NCI-H1105 treated with DMSO at 0.1 percent for 48 hours (cell line): ENCODE results near the gene SLX9.
A peak's percentile ranks its signal among the peaks of the same experiment; 100 is the strongest.

Experiments used
- DNase-seq: peaks from one replicate; lab custom pipeline; 2025; lab: John Stamatoyannopoulos, UW

SLX9 gene

GRCh38 chr21:44939532-44940115 lies at the start of gene SLX9:
SLX9 (plus strand) TSS chr21:44940029; CDS start chr21:44940058, 29 bp downstream.
- peak; percentile 74 for DNase-seq

DNA sequence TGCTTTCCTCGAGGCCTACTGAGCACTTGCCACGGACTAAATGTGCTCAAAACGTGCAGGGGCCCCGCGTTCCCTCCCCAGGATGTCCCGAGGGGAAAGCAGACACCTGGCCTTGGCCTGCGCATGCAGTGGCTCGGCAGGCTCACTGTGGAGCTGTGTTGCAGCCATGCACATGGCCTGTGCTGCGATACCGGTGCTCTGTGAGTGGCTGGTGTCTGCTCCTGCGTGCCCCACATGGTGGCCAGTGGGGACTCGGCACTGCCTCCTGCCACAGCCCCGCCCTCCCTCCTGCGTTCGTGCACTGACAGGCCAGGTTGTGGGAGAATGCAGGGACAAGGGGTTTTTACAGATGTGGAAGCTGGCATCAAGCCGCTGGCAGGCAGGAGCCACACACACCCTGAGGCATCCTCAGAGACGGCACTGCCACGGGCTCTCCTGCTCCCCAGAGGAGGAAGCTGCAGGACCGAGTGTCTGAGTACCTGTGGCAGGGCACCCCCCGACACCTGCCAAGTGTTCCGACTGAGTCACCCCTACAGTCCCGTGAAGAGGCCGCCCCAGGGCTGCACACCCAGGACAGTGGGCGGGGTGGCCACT lies 49.4 kb upstream of the SLX9 start:
- no peak for DNase-seq

DNA sequence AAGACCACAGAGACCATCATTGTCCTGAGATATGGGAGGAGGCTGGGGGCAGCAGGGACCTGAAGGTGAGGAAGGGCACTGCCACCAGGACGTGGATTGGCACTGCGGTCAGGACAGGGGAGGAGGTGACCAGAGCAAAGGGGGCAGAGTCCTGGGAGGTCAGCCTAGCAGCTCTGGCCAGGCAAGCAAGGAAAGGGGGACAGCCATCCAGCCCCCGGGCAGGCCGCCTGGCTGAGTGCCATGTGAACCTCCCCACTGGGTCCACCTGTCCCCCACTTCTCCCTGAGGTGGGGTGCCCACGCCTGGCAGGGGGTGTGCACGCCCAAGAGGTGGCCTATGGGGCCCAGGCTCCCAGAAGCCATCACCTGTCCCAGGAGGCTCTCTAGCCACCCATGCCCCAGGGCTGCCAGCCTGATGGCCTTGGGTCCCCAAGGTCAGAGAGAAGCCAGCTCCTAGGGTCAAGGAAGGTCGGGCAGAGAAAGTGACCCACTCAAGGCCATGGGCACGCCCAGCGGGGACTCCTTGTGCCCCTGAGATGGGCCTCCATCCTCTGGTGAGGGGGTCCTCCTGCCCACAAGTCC lies 48.8 kb upstream of the SLX9 start:
- DNase-seq: no peak

DNA sequence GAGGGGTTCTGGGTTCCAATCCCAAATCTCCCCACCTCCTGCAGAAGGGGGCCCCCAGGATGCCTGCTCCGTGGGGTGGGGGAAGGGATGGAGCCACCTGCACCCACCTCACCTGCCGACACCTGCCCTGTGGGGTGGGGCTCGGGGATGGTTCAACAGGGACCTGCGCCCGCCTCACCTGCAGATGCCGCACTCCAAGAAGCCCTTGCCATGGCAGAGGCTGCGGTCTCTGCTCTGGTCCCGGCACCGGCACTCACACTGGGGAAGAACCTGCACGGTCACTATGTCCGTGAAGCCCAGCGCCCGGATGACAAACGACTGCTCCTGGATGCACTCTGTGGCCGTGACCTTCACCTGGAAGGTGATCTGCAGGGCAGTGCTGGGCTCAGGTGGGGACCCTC lies 48.2 kb upstream of the SLX9 start:
- DNase-seq: no peak

GRCh38 chr21:44892095-44892494 lies 47.7 kb upstream of the SLX9 start:
- DNase-seq: no peak

DNA sequence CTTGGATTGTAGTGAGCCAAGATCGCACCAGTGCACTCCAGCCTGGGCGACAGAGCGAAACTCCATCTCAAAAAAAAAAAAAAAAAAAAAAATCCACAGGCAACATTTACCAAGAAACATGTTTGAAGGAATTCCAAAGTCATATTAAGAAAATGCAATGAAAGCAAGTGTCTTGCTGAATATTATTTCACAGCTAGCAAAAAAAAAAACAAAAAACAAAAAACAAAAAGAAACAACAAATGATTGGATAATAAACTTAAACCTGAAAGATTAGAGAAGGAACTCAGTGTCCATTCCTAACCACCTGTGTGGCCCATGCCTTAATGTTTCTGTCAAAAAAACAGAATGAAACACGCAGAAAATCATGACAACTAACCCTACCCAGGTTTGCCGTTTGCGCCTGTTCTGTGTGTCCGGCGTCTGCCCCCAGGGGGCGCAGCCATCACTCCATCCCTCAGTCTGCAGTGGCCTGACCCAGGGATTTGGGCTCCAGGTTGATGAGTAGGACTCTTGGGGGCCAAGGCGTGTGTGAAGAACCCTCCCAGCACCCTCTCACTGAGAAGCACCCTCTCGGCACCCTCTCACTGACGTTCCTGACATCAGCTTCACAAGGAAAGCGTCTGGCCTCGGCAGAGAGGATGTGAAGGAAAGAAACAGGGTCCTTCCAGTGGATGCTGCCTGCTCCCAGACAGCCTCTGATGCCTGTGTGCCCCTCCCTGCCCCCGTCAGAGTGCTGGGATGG lies 47.1 kb upstream of the SLX9 start:
- peak; percentile 35 for DNase-seq

- no peak for DNase-seq
Measured at GRCh38 chr21:44893278-44893556, 46.6 kb upstream of the SLX9 start.

DNA sequence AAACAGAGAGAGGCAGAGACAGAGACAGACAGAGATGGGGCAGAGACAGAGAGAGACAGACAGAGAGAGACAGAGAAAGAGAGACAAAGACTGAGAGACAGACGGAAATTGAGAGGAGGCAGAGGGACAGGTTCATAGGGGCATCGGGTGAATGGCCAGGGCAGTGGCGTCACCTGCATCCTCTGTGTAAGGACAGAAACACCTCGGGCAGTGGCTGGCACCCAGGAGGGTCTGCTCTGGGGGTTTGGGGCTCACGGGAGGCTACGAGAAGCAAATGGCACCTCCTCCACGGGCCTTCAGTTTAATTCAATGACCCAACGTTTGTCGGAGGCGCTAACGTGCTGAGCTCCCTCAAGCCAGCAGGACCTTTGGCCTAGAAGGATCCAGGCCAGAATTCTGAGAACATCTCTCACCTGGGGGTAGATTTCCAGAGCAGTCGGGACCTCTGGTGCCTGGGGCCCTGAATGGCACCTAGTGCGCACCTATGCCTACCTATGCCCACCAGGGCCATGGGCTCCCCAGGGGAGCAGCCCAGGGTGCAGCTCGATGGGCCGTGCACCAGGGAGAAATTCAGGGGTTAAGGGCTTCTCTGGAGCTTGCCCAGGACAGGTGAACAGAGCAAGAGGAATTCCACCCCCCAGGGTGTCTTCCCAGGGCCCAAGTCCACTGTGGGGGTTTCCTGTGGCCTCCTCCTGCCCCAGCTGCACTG lies 45.7 kb upstream of the SLX9 start:
- DNase-seq: no peak

DNA sequence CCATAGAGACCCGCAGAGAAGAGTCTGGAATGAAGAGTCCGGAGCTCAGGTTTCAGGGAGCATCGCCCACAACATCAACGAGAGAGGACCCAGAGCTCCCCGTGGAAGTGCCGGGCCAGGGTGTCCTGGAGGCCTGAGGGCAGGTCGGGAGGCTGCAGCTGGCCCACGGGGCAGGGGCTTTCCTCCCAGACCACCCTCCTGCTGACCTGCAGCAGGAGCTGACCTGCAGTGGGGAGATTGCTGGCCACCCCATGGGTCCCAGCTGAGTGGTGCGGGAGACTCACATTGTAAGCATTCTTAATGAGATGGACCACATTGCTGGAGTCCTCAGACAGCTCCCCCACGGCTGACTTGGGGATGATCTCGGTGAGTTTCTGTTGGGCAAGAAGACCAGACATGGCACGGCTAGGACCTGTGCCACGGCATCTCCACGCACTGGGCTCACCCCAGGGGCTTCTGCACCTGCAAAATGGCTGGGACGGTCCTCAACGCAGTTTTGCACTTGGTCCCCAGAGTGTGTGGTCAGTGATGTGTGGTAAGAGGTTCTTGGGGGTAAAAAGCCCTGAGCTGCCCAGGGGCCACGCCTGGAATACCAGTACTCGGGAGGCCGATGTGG lies 45.0 kb upstream of the SLX9 start:
- no peak for DNase-seq

GRCh38 chr21:44895859-44896258 lies 44.0 kb upstream of the SLX9 start:
- no peak for DNase-seq

- no peak for DNase-seq
Measured at GRCh38 chr21:44896561-44897286, 43.1 kb upstream of the SLX9 start.

DNA sequence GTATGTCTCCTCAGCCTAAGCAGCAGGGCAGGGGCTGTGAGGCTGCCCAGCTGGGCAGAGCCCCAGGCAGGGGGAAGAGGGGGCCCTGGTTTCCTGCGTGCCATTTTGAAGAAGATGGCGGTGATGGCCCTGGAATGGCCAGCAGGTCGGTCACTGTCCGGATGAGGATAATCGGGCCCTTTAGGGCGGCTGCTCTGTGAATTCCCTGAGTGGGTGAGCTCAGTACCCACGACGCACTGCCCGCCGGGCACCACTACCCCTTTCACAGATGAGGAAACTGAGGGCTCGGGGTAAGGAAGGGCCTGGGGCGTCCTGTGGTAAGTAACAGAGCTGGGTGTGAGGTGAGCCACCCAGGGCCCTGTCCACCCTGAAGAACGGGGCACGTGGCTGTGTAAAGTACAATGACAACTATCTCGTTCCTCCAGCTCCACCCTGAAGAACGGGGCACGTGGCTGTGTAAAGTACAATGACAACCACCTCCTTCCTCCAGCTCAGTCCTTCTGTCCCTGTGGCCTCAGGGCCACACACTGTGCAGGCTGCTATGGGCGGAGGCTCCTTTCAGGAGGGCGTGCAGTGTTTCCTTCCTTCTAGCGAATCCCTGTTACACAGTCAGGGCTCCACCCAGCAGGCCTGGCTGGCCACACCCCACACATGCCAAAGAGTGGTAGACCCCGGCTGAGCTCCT lies 42.4 kb upstream of the SLX9 start:
- DNase-seq: no peak

DNA sequence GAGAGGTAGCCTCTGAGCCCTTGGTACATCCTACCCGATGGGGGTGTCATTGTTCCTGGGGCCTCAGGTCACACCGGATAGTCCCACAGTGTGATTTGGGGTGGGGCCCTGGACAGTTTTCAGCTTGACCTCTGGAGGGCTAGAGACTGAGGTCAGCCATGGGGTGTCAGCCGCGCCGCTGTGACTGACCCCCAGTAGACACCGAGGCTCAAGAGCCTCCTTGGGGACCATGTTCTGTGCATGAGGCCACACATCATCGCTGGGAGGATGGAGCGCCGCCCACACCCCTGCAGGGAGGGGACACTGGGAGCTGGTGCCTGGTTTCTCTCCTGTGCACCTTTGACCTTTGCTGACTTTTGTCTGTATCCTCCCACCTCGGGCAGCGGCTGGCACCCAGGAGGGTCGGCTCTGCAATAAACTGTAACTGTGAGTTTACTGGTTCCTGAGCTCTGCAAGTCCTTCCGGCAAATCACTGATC lies 41.8 kb upstream of the SLX9 start:
- DNase-seq: no peak

DNA sequence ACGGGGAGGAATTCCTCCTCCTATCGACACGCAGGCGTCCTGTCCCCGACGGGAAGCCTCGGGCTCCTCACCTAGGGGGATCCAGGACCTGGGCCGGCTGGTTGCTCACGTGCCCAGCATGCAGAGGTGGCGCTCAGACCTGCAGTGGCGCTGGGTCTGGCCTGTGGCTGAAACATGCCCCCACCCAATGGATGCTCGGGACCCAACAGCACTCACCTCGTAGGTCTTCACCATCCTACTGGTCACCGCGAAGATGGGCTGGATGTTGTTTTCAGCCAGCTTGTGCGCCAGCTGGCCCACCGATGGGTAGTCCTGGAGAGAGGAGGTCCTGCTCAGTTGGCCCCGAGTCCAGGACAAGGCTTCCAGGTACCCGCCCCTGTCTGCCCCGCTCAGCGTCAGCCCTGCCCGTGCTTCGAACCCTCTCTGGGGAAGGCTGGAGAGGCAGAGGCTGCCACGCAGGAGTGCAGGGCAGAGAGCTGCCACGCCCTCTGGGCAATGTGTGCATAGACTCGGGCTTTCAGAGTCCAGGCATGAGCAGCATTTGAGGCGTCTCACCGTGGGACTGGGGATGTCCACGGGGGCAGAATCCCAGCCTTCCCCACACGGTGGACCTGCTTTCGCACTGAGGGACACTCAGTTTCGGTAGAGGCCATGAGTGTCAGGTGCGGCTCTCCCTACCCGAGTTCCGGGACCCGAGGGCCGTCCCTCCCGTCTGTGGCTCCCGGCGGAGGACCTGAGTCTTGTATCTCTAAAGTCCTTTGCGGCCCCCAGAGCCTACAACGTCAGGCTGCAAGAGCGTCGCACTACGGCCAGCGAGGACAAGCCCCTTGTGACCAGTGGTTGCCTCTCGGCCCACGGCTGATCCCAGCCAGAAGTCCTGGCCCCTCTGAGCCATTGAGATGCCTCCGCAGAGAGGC lies 40.7 kb upstream of the SLX9 start:
- DNase-seq: no peak

- no peak for DNase-seq
Measured at GRCh38 chr21:44899768-44900558, 39.9 kb upstream of the SLX9 start.

DNA sequence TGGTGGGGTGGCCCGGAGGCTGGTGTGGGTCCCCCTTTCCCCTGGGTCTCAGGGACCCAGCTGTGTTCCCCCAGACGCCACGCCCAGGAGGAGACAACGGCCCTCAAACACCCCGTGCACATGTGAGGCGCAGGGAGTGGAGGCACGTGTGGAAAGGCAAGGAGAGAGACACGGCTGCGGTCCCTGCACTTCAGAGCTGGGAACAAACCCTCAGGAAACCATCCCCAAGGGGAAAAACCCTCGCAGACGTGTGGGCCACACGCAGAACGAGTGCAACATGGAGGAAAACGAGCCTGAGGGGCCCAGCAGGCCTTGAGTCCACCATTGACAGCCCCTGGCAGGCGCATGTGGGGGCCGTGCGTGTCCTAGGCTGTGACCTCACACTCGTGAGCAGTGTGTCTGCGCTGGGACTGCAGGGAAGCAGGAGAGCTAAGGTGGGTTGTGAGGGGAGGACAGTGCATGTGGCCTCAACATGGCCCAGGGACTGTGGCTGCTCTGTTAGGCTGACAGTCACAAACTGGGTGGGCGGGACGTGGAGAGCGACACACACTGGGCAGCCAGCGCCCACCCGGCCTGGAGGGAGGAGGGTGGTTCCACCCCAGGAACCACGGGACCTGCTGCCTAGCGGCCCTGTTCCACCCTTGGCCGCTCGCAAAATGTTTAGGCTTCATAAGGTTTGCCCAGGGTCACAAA lies 39.1 kb upstream of the SLX9 start:
- DNase-seq: no peak

GRCh38 chr21:44901391-44902074 lies 38.3 kb upstream of the SLX9 start:
- DNase-seq: no peak
